Uterus (tissue), 2 donors: Measurements from ENCODE around the gene PTCHD1.

Experiments used
- POLR2A ChIP-seq, 2 donors: fragments of 450-650 bp; IDR thresholded peaks; one replicate each; pipeline ENCODE4 v1.6.1; 2016; ENCODE audit warnings: antibody characterized with exemption in 2 of 2, mild to moderate bottlenecking in 1 of 2, moderate library complexity in 1 of 2
- TF ChIP-seq, protein P1 (sequence below), 4 experiments: fragments of 200-600 bp in 2 of 4; fragments of 450-650 bp in 2 of 4; sonication (generic) in 2 of 4; IDR thresholded peaks; one replicate each; pipeline ENCODE4 v1.5.1; 2016 to 2019; ENCODE audit warnings: antibody characterized with exemption in 4 of 4, mild to moderate bottlenecking in 2 of 4, moderate library complexity in 1 of 4

DNA sequence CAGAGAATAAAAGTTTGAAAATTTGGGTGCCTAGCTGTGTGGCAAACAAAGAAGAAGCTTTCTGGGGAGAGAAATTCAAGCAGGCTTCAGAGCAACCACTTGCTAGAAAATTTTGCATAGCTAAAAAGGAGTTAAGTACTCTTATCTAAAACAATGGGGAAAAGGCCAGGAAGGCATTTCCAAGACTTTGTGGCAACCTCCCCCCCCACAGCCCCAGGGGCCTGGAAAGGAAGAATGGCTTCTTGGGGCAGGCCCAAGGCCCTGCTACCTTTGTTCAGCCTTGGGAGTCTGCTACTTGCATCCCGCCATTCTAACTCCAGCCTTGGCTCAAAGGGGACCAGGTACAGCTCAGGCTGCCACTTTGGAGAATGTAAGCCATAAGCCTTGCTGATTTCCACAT is 102.2 kb downstream of the PTCHD1 start:
- no peak for TF ChIP-seq POLR2A (IDR thresholded peaks at IDR 0.05)
- TF ChIP-seq, protein P1, sequence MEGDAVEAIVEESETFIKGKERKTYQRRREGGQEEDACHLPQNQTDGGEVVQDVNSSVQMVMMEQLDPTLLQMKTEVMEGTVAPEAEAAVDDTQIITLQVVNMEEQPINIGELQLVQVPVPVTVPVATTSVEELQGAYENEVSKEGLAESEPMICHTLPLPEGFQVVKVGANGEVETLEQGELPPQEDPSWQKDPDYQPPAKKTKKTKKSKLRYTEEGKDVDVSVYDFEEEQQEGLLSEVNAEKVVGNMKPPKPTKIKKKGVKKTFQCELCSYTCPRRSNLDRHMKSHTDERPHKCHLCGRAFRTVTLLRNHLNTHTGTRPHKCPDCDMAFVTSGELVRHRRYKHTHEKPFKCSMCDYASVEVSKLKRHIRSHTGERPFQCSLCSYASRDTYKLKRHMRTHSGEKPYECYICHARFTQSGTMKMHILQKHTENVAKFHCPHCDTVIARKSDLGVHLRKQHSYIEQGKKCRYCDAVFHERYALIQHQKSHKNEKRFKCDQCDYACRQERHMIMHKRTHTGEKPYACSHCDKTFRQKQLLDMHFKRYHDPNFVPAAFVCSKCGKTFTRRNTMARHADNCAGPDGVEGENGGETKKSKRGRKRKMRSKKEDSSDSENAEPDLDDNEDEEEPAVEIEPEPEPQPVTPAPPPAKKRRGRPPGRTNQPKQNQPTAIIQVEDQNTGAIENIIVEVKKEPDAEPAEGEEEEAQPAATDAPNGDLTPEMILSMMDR (IDR thresholded peaks at IDR 0.05), result no peak
